Stomach (tissue), 9 donors: ENCODE data around the gene KCNN3. TPM values are rescaled to one million over a fixed set of nuclear protein-coding genes. Genes with fewer than 3 reads are reported as not detected.
A peak's percentile ranks its signal among the peaks of the same experiment; 100 is the strongest.

Experiments used
- DNase-seq, 2 donors: peaks; one replicate each; pipeline versions ENCODE4 v3.0.0 to v3.0.0-alpha.2; 2013 to 2019
- H3K27ac ChIP-seq, 5 donors: fragments of 200-600 bp in 4 of 5; sonication (generic) in 4 of 5; one replicate each; pipeline ENCODE4 v1.5.1; 2013 to 2019; ENCODE audit warnings: mild to moderate bottlenecking in 1 of 5, moderate library complexity in 1 of 5
- H3K27me3 ChIP-seq, 3 donors: fragments of 200-600 bp; sonication (generic); one replicate each; pipeline ENCODE4 v1.5.1; 2017 to 2019; ENCODE audit warnings: mixed run types in 1 of 3
- H3K36me3 ChIP-seq, 4 donors: fragments of 200-600 bp; sonication (generic); 1 replicate in 3 of 4; 2 replicates in 1 of 4; pipeline ENCODE4 v1.5.1; 2016 to 2019
- H3K4me1 ChIP-seq, 4 donors: fragments of 200-600 bp; sonication (generic); one replicate each; pipeline ENCODE4 v1.5.1; 2016 to 2019
- H3K4me3 ChIP-seq, 4 donors: fragments of 200-600 bp; sonication (generic) in 3 of 4; one replicate each; pipeline ENCODE4 v1.5.1; 2016 to 2019; ENCODE audit warnings: mild to moderate bottlenecking in 1 of 4
- H3K9me3 ChIP-seq, 4 donors: fragments of 200-600 bp; sonication (generic); one replicate each; pipeline ENCODE4 v1.5.1; 2016 to 2019
- EP300 ChIP-seq: sonication (generic); formaldehyde crosslinking; IDR thresholded peaks from one replicate; pipeline ENCODE4 v1.6.1; 2017; ENCODE audit warnings: antibody characterized with exemption
- POLR2A ChIP-seq, 4 donors: fragments of 450-650 bp; IDR thresholded peaks; one replicate each; pipeline ENCODE4 v1.6.1; 2016; ENCODE audit warnings: antibody characterized with exemption in 4 of 4, control low read depth in 2 of 4, mild to moderate bottlenecking in 1 of 4, moderate library complexity in 1 of 4
- POLR2AphosphoS5 ChIP-seq, 3 donors: sonication (generic); formaldehyde crosslinking; IDR thresholded peaks; one replicate each; pipeline ENCODE4 v1.6.1; 2016; ENCODE audit warnings: antibody characterized with exemption in 3 of 3
- WGBS, 5 donors: extraction: QIAGEN DNeasy Blood & Tissue Kit in 3 of 5; methylation state at CpG; one replicate each; pipeline versions ENCODE4 v1.1.5 to v1.1.7; 2013 to 2018; 5-methylcytosine and 5-hydroxymethylcytosine counted together
- intact Hi-C: fragments of 100-400 bp; cut with DNase I; formaldehyde crosslinking; loops from one replicate; pipeline ENCODE4 v1.15.1; 2023; ENCODE audit warnings: low total_unique reads
- polyA plus RNA-seq, 3 donors: library from polyadenylated mRNA; stranded (reverse); fragments of 200-250 nt; gene quantifications; one replicate each; pipeline ENCODE4 v1.2.3, GENCODE V29; 2013
- total RNA-seq, 5 donors: library from RNA; depleted of rRNA; stranded (reverse); fragments of >200 nt; gene quantifications; one replicate each; pipeline versions ENCODE4 v1.1.0 to v1.2.3, GENCODE V29; 2014 to 2016
- TF ChIP-seq, protein P1 (sequence below), 7 experiments: fragments of 450-650 bp in 4 of 7; fragments of 200-600 bp in 3 of 7; sonication (generic) in 3 of 7; IDR thresholded peaks; one replicate each; pipeline ENCODE4 v1.5.1; 2016 to 2019; ENCODE audit warnings: antibody characterized with exemption in 7 of 7, control low read depth in 2 of 7, mild to moderate bottlenecking in 1 of 7
- donor health status: healthy with polysubstance abuse.
- donor health status: Bipolar disorder and iron deficiency.
- donor health status: healthy.

Gene KCNN3
- total and polyA plus RNA-seq, 8 donors = 0.19 to 10.7 (median 2.3) TPM

DNA sequence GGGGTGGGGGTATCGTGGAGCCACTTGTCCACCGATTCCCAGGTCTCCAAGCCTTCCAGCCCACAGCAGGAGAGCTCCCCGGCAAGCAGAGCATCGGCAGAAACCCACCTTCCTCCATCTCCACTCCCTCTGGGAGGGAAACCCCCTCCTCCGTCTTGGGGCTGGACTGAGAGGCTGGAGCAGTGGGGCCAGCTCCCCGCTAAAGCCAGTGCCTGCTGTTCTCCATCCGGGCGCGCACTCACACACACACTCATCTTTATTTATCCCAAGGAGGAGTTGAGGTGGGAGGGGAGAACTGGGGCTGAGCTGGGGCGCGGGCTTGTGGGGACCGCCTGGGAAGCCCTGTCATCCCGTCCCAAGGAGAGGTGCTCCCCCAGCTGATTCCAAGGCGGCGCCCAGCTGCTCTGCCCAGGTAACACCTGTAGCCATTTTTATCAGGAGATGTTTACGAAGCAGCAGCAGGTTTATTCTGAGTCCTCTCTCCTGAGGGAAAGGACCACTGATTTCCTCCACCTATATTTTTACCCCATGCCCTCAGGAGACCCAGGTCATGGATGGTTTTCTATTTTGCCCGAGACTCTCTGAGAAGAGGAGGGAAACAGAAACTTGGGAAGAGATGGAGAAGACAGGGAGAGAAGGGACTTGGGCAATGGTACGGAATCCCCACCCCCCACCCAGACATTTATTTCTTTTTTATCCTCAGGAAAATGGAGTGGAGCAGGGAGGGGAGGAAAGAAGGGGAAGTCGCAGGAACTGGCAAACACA is 2.1 kb downstream of the KCNN3 start:
- WGBS, 5 donors = 16 to 54% (median 39%) methylated on average over 15 to 19 of the region's 19 CpGs
- Histone ChIP-seq H3K9me3 (no peaks in the 10 kb centered on the region), H3K27me3 (peaks cover 0 to 46% (median 37%) of the 10 kb centered on the region in 3 donors), H3K27ac (peak overlapping the region in 2 of 5 donors; percentile 47 to 51), H3K4me1 (peaks cover 5 to 51% (median 35%) of the 10 kb centered on the region in 4 donors), H3K4me3 (peak overlapping the region; percentile 35 to 39 (median 37)), H3K36me3 (no peaks in the 10 kb centered on the region)
- intact Hi-C loops = no loop called here
- no peak for TF ChIP-seq EP300
- TF ChIP-seq, protein P1, sequence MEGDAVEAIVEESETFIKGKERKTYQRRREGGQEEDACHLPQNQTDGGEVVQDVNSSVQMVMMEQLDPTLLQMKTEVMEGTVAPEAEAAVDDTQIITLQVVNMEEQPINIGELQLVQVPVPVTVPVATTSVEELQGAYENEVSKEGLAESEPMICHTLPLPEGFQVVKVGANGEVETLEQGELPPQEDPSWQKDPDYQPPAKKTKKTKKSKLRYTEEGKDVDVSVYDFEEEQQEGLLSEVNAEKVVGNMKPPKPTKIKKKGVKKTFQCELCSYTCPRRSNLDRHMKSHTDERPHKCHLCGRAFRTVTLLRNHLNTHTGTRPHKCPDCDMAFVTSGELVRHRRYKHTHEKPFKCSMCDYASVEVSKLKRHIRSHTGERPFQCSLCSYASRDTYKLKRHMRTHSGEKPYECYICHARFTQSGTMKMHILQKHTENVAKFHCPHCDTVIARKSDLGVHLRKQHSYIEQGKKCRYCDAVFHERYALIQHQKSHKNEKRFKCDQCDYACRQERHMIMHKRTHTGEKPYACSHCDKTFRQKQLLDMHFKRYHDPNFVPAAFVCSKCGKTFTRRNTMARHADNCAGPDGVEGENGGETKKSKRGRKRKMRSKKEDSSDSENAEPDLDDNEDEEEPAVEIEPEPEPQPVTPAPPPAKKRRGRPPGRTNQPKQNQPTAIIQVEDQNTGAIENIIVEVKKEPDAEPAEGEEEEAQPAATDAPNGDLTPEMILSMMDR (IDR thresholded peaks at IDR 0.05) = no peak
- peak in 1 of 2 donors; percentile 47 for DNase-seq

DNA sequence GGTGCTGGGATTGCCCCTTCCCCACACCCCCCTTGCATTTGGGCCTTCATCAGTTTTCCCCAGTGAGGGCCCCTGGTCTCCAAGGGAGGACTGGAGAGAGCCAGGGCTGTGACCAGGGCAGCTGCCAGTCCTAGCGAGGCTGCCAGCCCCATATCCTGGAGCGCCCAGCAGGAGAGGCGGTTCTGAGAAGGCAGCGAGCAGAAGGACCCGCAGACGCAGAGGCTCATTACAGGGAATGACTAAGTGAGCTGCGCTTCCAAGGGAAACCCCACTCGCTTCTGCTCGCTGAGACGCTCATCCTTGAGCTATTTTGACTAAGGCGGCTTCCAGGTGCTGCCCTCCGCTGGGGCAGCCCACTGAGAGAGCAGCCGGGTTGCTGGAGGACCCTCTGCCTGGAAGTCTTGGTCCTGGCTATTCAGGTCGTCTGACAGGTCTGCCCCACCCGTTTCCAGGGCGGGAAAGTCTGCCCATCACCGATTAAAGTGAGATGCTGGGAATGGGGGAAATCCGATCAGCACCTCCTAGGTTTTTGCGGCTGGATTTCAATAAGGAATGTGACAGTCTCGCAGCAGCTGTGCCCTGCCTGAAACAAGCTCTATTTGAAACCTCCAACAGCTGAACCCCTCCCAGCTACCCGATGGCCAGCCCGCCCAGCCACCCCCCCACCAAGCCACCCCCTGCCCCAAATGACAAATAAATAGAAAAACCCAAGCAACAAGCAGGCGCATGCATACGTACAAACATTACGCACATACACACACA is 2.8 kb downstream of the KCNN3 start:
- peak; percentile 36 to 77 for DNase-seq
- intact Hi-C loops = no loop called here
- WGBS, 5 donors = 9 to 31% (median 9%) methylated on average over 18 to 25 of the region's 25 CpGs
- Histone ChIP-seq H3K9me3 (no peaks in the 10 kb centered on the region), H3K27ac (peak overlapping the region in 3 of 5 donors; percentile 9 to 51 (median 19)), H3K4me3 (peak overlapping the region; percentile 13 to 39 (median 36)), H3K27me3 (peaks cover 0 to 53% (median 37%) of the 10 kb centered on the region in 3 donors), H3K4me1 (peaks cover 5 to 51% (median 35%) of the 10 kb centered on the region in 4 donors), H3K36me3 (no peaks in the 10 kb centered on the region)
- TF ChIP-seq POLR2AphosphoS5 (IDR thresholded peaks at IDR 0.05) = no peak
- no peak for TF ChIP-seq POLR2A (IDR thresholded peaks at IDR 0.05)

DNA sequence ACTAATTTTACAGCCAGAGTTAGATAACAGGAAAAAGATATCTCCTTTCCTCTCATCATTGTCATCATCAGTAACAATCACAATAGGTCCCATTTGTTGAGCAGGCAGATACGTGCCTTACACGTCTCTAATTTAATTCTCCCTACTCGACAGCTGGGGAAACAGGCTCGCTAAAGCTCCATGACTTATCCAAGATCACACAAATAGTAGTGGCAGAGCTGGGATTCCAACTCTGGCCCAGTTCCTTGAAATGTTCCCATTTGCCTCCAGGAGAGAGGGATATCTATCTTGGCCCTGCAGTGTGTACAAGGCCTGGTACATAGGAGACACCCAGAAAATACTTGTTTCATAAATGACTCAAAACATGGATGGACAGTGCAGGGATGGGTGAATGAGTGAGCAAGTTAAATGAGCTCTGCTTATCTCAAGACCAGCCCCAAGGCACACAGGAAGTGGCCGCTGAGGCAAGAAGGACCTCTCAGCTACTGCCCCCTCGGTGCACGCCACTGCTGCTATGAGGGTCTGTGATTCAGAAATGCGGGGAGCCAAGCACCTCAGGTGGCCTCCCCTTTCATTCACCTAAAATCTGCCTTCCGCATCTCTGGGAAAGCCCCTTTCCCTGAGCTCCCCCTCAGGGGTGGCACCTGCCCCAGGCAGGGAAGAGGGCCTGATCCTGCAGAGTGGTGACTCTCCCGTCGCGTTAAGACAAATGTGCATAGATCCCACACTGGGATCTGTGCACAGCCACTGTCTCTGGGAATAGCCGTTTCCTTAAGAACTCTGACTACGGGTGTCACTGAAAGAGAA is 3.6 kb downstream of the KCNN3 start:
- TF ChIP-seq EP300 (no peak), POLR2AphosphoS5 (IDR thresholded peaks at IDR 0.05) (no peak), POLR2A (IDR thresholded peaks at IDR 0.05) (no peak)
- TF ChIP-seq, protein P1 (IDR thresholded peaks at IDR 0.05) = no peak
- H3K4me3 ChIP-seq = peak overlapping the region in 3 of 4 donors; percentile 13 to 37 (median 35)
- H3K36me3 ChIP-seq = no peaks in the 10 kb centered on the region
- no peak for DNase-seq
- 70 to 79% (median 76%) methylated on average over 11 to 14 of the region's 14 CpGs for WGBS, 5 donors
- H3K27ac ChIP-seq = peak overlapping the region in 2 of 5 donors; percentile 19 to 51
- intact Hi-C loops = no loop called here
- H3K27me3 ChIP-seq = peaks cover 0 to 56% (median 37%) of the 10 kb centered on the region in 3 donors
- H3K4me1 ChIP-seq = peaks cover 5 to 49% (median 35%) of the 10 kb centered on the region in 4 donors
- H3K9me3 ChIP-seq = no peaks in the 10 kb centered on the region

DNA sequence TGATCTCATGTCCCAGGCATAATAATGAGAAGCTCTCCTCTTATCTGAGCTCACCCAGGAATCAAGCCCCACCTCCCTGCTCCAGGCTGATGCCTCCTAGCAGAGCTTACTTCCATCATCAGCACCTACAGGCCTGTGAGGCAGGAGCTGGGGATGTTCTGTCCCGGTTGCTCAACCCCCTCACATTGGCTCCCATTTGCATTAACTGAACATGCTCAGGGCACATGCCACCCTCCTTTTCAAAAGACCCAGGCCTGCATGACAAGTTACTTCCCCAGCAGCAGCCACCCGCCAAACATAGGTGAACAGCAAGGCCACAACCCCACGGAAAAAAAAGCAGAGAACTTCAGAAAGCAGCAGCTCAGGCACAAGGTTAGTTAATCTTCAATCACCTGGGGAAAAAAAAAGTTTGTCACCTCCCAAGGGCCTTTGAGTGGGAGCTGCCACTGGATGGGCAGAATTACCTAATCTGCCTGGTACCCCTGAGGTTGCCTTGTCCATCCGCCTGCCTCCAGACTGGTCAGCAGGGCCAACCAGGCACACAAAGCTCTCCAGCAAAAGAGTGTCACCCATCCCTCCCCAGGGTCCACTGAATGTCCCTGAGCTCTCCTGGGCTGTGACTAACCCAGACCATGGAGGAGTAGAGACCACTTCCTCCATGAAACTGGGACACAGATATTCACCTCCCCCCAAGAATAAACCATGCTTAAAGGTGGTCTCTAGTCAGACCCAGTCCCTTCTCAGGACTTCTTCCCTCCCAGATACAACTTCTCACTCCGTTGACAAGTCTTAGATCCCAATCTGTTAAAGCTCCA is 4.4 kb downstream of the KCNN3 start:
- intact Hi-C loops = no loop called here
- TF ChIP-seq POLR2A (IDR thresholded peaks at IDR 0.05) (no peak), POLR2AphosphoS5 (IDR thresholded peaks at IDR 0.05) (no peak), EP300 (no peak)
- TF ChIP-seq, protein P1 (IDR thresholded peaks at IDR 0.05) = no peak
- Histone ChIP-seq H3K4me3 (no peak overlapping the region), H3K4me1 (peaks cover 5 to 43% (median 35%) of the 10 kb centered on the region in 4 donors), H3K9me3 (no peaks in the 10 kb centered on the region), H3K27me3 (peaks cover 0 to 62% (median 37%) of the 10 kb centered on the region in 3 donors), H3K36me3 (no peaks in the 10 kb centered on the region), H3K27ac (no peak overlapping the region)
- no peak for DNase-seq
- WGBS, 5 donors = 53 to 84% (median 67%) methylated on average over 4 to 5 of the region's 5 CpGs
